ENCODE measurements around the gene CHMP4B. TPM values are rescaled to one million over a fixed set of nuclear protein-coding genes. Genes with fewer than 3 reads are reported as not detected.

The CHMP4B gene
- total RNA-seq, 3 donors from 2014 or later: 167 to 230 (median 184) TPM

GRCh38 chr20:33767777-33768138 lies 43.4 kb upstream of the CHMP4B start:
- no peak for TF ChIP-seq CTCF (IDR thresholded peaks at IDR 0.05)
- no peaks in the 10 kb centered on the region for H3K36me3 ChIP-seq (ENCODE audit: low read depth)
- H3K4me1 ChIP-seq (ENCODE audit: low read depth): no peaks in the 10 kb centered on the region
- no peak overlapping the region for H3K4me3 ChIP-seq
- no peak for DNase-seq
- ATAC-seq: no peak
- intact Hi-C loops (cut with DNase I, micrococcal nuclease): no loop called here
- no peaks in the 10 kb centered on the region for H3K9me3 ChIP-seq

GRCh38 chr20:33769043-33769442 lies 42.1 kb upstream of the CHMP4B start:
- no peak for DNase-seq
- Histone ChIP-seq H3K36me3 (ENCODE audit: low read depth) (no peaks in the 10 kb centered on the region), H3K9me3 (no peaks in the 10 kb centered on the region), H3K4me3 (no peak overlapping the region), H3K4me1 (ENCODE audit: low read depth) (no peaks in the 10 kb centered on the region)
- intact Hi-C loops (cut with DNase I, micrococcal nuclease): no loop called here
- no peak for ATAC-seq
- no peak for TF ChIP-seq CTCF (IDR thresholded peaks at IDR 0.05)

GRCh38 chr20:33770005-33770404 lies 41.1 kb upstream of the CHMP4B start:
- Histone ChIP-seq H3K9me3 (no peaks in the 10 kb centered on the region), H3K4me3 (no peak overlapping the region), H3K36me3 (ENCODE audit: low read depth) (no peaks in the 10 kb centered on the region), H3K4me1 (ENCODE audit: low read depth) (no peaks in the 10 kb centered on the region)
- TF ChIP-seq CTCF (IDR thresholded peaks at IDR 0.05): no peak
- DNase-seq: peak; percentile 51 to 63 (median 60)
- intact Hi-C loops (cut with DNase I, micrococcal nuclease): no loop called here
- ATAC-seq: peak; percentile 90

GRCh38 chr20:33771938-33772337 lies 39.2 kb upstream of the CHMP4B start:
- no peaks in the 10 kb centered on the region for H3K4me1 ChIP-seq (ENCODE audit: low read depth)
- intact Hi-C loops (cut with DNase I, micrococcal nuclease): no loop called here
- DNase-seq (no peak), ATAC-seq (no peak)
- no peak for TF ChIP-seq CTCF (IDR thresholded peaks at IDR 0.05)
- H3K4me3 ChIP-seq: no peak overlapping the region
- no peaks in the 10 kb centered on the region for H3K9me3 ChIP-seq
- no peaks in the 10 kb centered on the region for H3K36me3 ChIP-seq (ENCODE audit: low read depth)

- no peaks in the 10 kb centered on the region for H3K4me1 ChIP-seq (ENCODE audit: low read depth)
- H3K36me3 ChIP-seq (ENCODE audit: low read depth): no peaks in the 10 kb centered on the region
- no peaks in the 10 kb centered on the region for H3K9me3 ChIP-seq
- ATAC-seq (no peak), DNase-seq (no peak)
- intact Hi-C loops (cut with DNase I, micrococcal nuclease): no loop called here
- H3K4me3 ChIP-seq: no peak overlapping the region
- no peak for TF ChIP-seq CTCF (IDR thresholded peaks at IDR 0.05)
Measured at GRCh38 chr20:33772439-33772838, 38.7 kb upstream of the CHMP4B start.

GRCh38 chr20:33773412-33774089 lies 37.6 kb upstream of the CHMP4B start:
- Histone ChIP-seq H3K9me3 (no peaks in the 10 kb centered on the region), H3K4me3 (no peak overlapping the region), H3K36me3 (ENCODE audit: low read depth) (no peaks in the 10 kb centered on the region), H3K4me1 (ENCODE audit: low read depth) (no peaks in the 10 kb centered on the region)
- intact Hi-C loops (cut with DNase I, micrococcal nuclease): no loop called here
- no peak for TF ChIP-seq CTCF (IDR thresholded peaks at IDR 0.05)
- no peak for DNase-seq
- peak; percentile 32 for ATAC-seq
